ENCODE data around the gene GPR155.

The GPR155 gene

DNA sequence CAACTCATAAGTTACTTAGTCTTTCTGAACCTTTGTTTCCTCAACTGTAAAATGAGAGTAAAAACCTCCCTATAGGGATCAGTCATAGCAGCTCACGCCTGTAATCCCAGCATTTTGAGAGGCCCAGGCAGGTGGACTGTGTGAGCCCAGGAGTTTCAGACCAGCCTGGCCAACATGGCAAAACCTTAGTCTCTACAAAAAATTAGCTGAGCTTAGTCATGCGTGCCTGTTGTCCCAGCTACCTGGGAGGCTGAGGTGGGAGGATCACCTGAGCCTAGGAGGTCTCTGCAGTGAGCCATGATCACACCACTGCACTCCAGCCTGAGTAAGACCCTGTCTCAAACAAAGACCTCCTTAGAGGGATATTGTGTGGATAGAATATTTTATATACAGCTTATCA, 2.3 kb downstream of the GPR155 start:
- TF ChIP-seq, protein P1, sequence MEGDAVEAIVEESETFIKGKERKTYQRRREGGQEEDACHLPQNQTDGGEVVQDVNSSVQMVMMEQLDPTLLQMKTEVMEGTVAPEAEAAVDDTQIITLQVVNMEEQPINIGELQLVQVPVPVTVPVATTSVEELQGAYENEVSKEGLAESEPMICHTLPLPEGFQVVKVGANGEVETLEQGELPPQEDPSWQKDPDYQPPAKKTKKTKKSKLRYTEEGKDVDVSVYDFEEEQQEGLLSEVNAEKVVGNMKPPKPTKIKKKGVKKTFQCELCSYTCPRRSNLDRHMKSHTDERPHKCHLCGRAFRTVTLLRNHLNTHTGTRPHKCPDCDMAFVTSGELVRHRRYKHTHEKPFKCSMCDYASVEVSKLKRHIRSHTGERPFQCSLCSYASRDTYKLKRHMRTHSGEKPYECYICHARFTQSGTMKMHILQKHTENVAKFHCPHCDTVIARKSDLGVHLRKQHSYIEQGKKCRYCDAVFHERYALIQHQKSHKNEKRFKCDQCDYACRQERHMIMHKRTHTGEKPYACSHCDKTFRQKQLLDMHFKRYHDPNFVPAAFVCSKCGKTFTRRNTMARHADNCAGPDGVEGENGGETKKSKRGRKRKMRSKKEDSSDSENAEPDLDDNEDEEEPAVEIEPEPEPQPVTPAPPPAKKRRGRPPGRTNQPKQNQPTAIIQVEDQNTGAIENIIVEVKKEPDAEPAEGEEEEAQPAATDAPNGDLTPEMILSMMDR (IDR thresholded peaks at IDR 0.05; ENCODE audit: low read depth, low read length, missing control alignments), result no peak
- H3K4me3 ChIP-seq (ENCODE audit: low read depth, low read length), result no peak overlapping the region
- DNase-seq (ENCODE audit: low read depth), result no peak

DNA sequence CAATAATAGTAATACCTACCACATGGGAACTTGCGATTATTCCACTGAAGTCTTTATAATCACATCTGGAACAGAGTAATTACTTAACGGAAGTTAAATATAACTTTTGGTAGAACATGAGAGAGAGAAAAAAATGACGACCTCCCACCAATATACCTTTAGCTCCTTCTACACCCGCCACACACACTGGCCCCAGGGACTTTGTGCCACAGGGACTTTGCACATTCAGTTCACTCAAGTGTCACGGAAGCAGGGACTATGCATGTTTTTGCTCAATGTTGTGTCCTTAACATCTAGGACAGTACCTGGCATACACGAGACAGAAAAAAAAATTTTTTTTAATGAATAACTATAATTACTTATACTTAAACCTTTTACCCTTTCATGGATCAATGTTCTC, 4.0 kb downstream of the GPR155 start:
- H3K4me3 ChIP-seq (ENCODE audit: low read depth, low read length), result no peak overlapping the region
- TF ChIP-seq, protein P1 (IDR thresholded peaks at IDR 0.05; ENCODE audit: low read depth, low read length, missing control alignments), result no peak

DNA sequence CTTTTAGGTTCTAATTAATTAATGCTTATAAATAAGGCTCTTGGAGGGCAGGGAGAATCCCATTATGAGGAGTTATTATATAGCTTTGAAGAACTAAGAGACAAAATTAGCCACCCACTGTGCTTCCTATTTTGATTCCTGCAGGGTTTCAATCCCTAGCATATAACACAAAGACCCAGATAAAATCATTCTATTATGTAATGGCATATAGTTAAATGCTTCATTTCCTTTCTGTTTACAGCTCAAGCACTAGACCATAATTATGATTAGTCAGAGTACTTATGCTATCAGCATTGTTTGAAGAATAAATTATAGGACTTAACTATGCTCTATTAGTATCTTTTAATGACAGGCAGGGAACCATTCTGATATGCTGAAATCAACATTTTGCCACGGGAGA, 9.1 kb downstream of the GPR155 start:
- no peak for DNase-seq (ENCODE audit: low read depth)
- TF ChIP-seq, protein P1 (IDR thresholded peaks at IDR 0.05; ENCODE audit: low read depth, low read length, missing control alignments), result no peak
- no peak overlapping the region for H3K4me3 ChIP-seq (ENCODE audit: low read depth, low read length)

More for the DNA sequence above, 4.0 kb downstream of the GPR155 start:
- DNase-seq (ENCODE audit: low read depth), result no peak

DNA sequence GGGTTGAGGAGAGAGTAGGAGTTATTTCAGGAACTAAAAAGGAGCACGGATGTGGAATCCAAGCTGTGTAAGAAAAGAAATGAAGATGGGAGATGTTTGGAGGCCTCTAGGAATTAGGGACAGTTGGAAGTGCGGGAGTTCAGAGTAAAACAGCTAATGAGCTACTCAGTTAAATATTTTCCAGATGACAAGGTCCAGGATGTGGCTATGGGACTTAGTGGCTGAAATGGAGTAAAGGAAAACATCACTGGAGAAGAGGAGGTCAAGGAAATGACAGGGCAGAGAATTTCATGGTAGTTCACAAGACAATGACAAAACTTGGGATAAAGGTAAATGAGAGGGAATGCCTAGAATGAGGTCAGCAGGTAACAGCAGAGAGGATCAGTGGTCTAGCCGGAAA, 13.0 kb downstream of the GPR155 start:
- no peak for DNase-seq (ENCODE audit: low read depth)
- TF ChIP-seq, protein P1 (IDR thresholded peaks at IDR 0.05; ENCODE audit: low read depth, low read length, missing control alignments), result no peak
- no peak overlapping the region for H3K4me3 ChIP-seq (ENCODE audit: low read depth, low read length)

DNA sequence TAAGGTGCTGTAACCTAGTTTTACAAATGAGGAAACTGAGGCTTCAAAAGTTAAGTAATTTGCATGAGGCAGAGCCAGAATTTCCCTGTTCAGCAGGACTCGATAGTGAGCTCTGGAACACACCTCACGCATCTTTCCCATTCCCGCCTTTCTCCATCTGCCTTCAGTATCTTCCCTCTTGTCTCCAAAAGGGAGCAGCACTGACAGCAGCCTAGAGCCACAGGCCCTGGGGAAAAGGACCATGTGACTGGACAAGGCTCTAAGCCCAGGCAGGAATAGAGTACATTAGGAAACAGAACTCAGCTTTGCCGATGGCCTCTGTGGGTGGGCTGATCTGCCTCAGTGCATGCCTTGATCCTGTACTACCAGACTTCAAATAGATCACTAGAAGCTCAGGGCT, 21.5 kb downstream of the GPR155 start:
- no peak for DNase-seq (ENCODE audit: low read depth)
- TF ChIP-seq, protein P1 (IDR thresholded peaks at IDR 0.05; ENCODE audit: low read depth, low read length, missing control alignments), result no peak
- no peak overlapping the region for H3K4me3 ChIP-seq (ENCODE audit: low read depth, low read length)

DNA sequence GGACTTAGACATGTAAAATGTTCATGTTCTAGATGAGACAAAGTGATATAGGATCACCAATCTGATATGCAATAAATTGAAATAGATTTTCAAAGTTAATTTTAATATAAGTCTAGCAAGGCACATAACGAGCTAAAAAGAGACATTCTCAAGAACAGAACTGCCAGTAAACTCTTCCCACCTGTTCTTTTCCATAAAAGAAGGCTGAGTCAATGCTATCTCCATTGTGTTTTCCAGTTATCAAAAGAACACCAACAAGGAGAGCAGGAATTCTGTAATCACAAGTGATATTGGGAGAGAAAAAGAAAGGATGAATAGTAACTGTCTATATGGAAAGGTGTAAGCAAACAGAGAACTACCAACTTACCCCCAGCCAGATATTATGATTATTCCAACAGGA, 25.6 kb downstream of the GPR155 start:
- no peak for DNase-seq (ENCODE audit: low read depth)
- TF ChIP-seq, protein P1 (IDR thresholded peaks at IDR 0.05; ENCODE audit: low read depth, low read length, missing control alignments), result no peak
- H3K4me3 ChIP-seq (ENCODE audit: low read depth, low read length), result no peak overlapping the region

DNA sequence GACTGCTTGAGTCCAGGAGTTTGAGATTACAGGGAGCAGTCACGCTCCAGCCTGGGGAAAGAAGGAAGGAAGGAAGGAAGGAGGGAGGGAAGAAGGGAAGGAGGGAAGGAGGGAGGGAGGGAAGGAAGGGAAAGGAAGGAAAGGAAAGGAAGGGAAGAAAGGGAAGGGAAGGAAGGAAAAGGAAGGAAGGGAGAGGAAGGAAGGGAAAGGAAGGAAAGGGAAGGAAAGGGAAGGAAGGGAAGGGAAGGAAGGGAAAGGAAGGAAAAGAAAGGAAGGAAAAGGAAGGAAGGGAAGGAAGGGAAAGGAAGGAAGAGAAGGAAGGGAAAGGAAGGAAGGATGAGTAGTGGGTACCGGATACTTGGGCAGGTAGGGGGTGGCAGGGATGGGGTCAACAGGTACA, 32.3 kb downstream of the GPR155 start:
- TF ChIP-seq, protein P1 (IDR thresholded peaks at IDR 0.05; ENCODE audit: low read depth, low read length, missing control alignments), result no peak
- no peak for DNase-seq (ENCODE audit: low read depth)
- no peak overlapping the region for H3K4me3 ChIP-seq (ENCODE audit: low read depth, low read length)
